Activated T-cell treated with anti-CD3 and anti-CD28 coated beads for 4 hours (primary cell): ENCODE data around the gene NEK3.
"Not testable (repeated sequence)": the region's sequence is repeated elsewhere in the genome, so short reads cannot be mapped to it uniquely, and the experiment has no call there.

Experiments
- DNase-seq: peaks from one replicate; pipeline ENCODE4 v3.0.0-alpha.2; 2020

The NEK3 gene

GRCh38 chr13:52109116-52109670 lies 50.2 kb downstream of the NEK3 start:
- DNase-seq: no peak

GRCh38 chr13:52105841-52106240 lies 53.6 kb downstream of the NEK3 start:
- DNase-seq: no peak

GRCh38 chr13:52104624-52105023 lies 54.8 kb downstream of the NEK3 start:
- DNase-seq: no peak

GRCh38 chr13:52103386-52103785 lies 56.0 kb downstream of the NEK3 start:
- no peak for DNase-seq

- not testable (repeated sequence) for DNase-seq
These were observed 57.0 kb downstream of the NEK3 start for GRCh38 chr13:52102423-52102822.

GRCh38 chr13:52097197-52097596 lies 62.2 kb downstream of the NEK3 start:
- no peak for DNase-seq

GRCh38 chr13:52096748-52097147 lies 62.6 kb downstream of the NEK3 start:
- no peak for DNase-seq

GRCh38 chr13:52096062-52096461 lies 63.3 kb downstream of the NEK3 start:
- DNase-seq: no peak

GRCh38 chr13:52092087-52092486 lies 67.3 kb downstream of the NEK3 start:
- DNase-seq: no peak

- no peak for DNase-seq
These were observed 67.9 kb downstream of the NEK3 start for GRCh38 chr13:52091473-52091872.

- no peak for DNase-seq
These were observed 74.0 kb downstream of the NEK3 start for GRCh38 chr13:52085421-52085820.

GRCh38 chr13:52084981-52085380 lies 74.4 kb downstream of the NEK3 start:
- DNase-seq: not testable (repeated sequence)
